ENCODE results near the gene WDTC1.
"Not testable (repeated sequence)": the region's sequence is repeated elsewhere in the genome, so short reads cannot be mapped to it uniquely, and the experiment has no call there.

WDTC1 gene

GRCh38 chr1:27234049-27234882, at the start of gene WDTC1:
Gene WDTC1, plus strand, starts transcription at chr1:27234632. Its CDS starts 26,423 bp downstream, at chr1:27261055.
- peak; percentile 77 for DNase-seq (ENCODE audit: low read depth)

- not testable (repeated sequence) for DNase-seq (ENCODE audit: low read depth)
These were observed 49.8 kb upstream of the WDTC1 start for GRCh38 chr1:27184665-27185064.

GRCh38 chr1:27192039-27192529, 42.3 kb upstream of the WDTC1 start:
- DNase-seq (ENCODE audit: low read depth), result no peak

- DNase-seq (ENCODE audit: low read depth), result no peak
These were observed 41.2 kb upstream of the WDTC1 start for GRCh38 chr1:27193194-27193593.

- DNase-seq (ENCODE audit: low read depth), result no peak
These were observed 33.1 kb upstream of the WDTC1 start for GRCh38 chr1:27201295-27201694.

GRCh38 chr1:27203946-27204345, 30.5 kb upstream of the WDTC1 start:
- DNase-seq (ENCODE audit: low read depth), result no peak

GRCh38 chr1:27207238-27207637, 27.2 kb upstream of the WDTC1 start:
- DNase-seq (ENCODE audit: low read depth), result not testable (repeated sequence)

GRCh38 chr1:27208143-27208850, 26.1 kb upstream of the WDTC1 start:
- DNase-seq (ENCODE audit: low read depth), result not testable (repeated sequence)

GRCh38 chr1:27216466-27216865, 18.0 kb upstream of the WDTC1 start:
- DNase-seq (ENCODE audit: low read depth), result no peak

- no peak for DNase-seq (ENCODE audit: low read depth)
These were observed 17.0 kb upstream of the WDTC1 start for GRCh38 chr1:27217401-27217800.

- DNase-seq (ENCODE audit: low read depth), result no peak
These were observed 15.7 kb upstream of the WDTC1 start for GRCh38 chr1:27218736-27219135.

GRCh38 chr1:27220096-27220495, 14.3 kb upstream of the WDTC1 start:
- no peak for DNase-seq (ENCODE audit: low read depth)

GRCh38 chr1:27220702-27221497, 13.5 kb upstream of the WDTC1 start:
- not testable (repeated sequence) for DNase-seq (ENCODE audit: low read depth)

- DNase-seq (ENCODE audit: low read depth), result no peak
These were observed 8.8 kb upstream of the WDTC1 start for GRCh38 chr1:27225621-27226020.

- DNase-seq (ENCODE audit: low read depth), result no peak
These were observed 6.7 kb upstream of the WDTC1 start for GRCh38 chr1:27227765-27228164.

- DNase-seq (ENCODE audit: low read depth), result no peak
These were observed 774 bp upstream of the WDTC1 start for GRCh38 chr1:27233667-27234048.

GRCh38 chr1:27235827-27236226, 1.4 kb downstream of the WDTC1 start:
- no peak for DNase-seq (ENCODE audit: low read depth)

- DNase-seq (ENCODE audit: low read depth), result no peak
These were observed 2.7 kb downstream of the WDTC1 start for GRCh38 chr1:27237112-27237511.

GRCh38 chr1:27238032-27238431, 3.6 kb downstream of the WDTC1 start:
- DNase-seq (ENCODE audit: low read depth), result no peak

GRCh38 chr1:27241677-27242076, 7.2 kb downstream of the WDTC1 start:
- no peak for DNase-seq (ENCODE audit: low read depth)

- DNase-seq (ENCODE audit: low read depth), result not testable (repeated sequence)
These were observed 9.2 kb downstream of the WDTC1 start for GRCh38 chr1:27243665-27244064.

GRCh38 chr1:27246194-27246593, 11.8 kb downstream of the WDTC1 start:
- no peak for DNase-seq (ENCODE audit: low read depth)

Measured in non-pigmented ciliary epithelial cell (primary cell).